ENCODE results near the gene SMARCB1. TPM values are rescaled to one million over a fixed set of nuclear protein-coding genes. Genes with fewer than 3 reads are reported as not detected.

SMARCB1 gene
- total and polyA plus RNA-seq, 12 donors, result 41.3 to 95.5 (median 76.8) TPM

GRCh38 chr22:23817146-23817545, 30.4 kb downstream of the SMARCB1 start:
- Histone ChIP-seq H3K9me3 (replicated peaks in 1 of 3) (no peaks in the 10 kb centered on the region), H3K27me3 (no peaks in the 10 kb centered on the region), H3K36me3 (replicated peaks in 1 of 2) (peaks cover 0 to 60% of the 10 kb centered on the region in 2 donors), H3K4me3 (no peak overlapping the region), H3K4me1 (replicated peaks in 1 of 2) (peaks cover 0 to 14% of the 10 kb centered on the region in 2 donors), H3K27ac (no peak overlapping the region)
- intact Hi-C loops (cut with DNase I), result no loop called here
- TF ChIP-seq POLR2A (IDR thresholded peaks at IDR 0.05) (no peak), CTCF (IDR thresholded peaks at IDR 0.05) (no peak)
- 89 to 99% (median 93%) methylated on average over 5 to 6 of the region's 6 CpGs for WGBS, 4 donors
- no peak for DNase-seq

GRCh38 chr22:23818541-23818940, 31.8 kb downstream of the SMARCB1 start:
- WGBS, 4 donors, result 81 to 91% (median 86%) methylated on average over 2 of the region's 2 CpGs
- peaks cover 0 to 65% of the 10 kb centered on the region in 2 donors for H3K36me3 ChIP-seq (replicated peaks in 1 of 2)

GRCh38 chr22:23820748-23821211, 34.0 kb downstream of the SMARCB1 start:
- WGBS, 4 donors, result 57 to 71% (median 64%) methylated on average over 3 to 4 of the region's 4 CpGs
- H3K36me3 ChIP-seq (replicated peaks in 1 of 2), result peaks cover 0 to 77% of the 10 kb centered on the region in 2 donors

More at GRCh38 chr22:23818541-23818940, 31.8 kb downstream of the SMARCB1 start:
- intact Hi-C loops (cut with DNase I), result no loop called here
- H3K9me3 ChIP-seq (replicated peaks in 1 of 3), result no peaks in the 10 kb centered on the region
- no peaks in the 10 kb centered on the region for H3K27me3 ChIP-seq
- no peak overlapping the region for H3K4me3 ChIP-seq
- no peak for DNase-seq
- TF ChIP-seq CTCF (IDR thresholded peaks at IDR 0.05) (no peak), POLR2A (IDR thresholded peaks at IDR 0.05) (no peak)
- no peak overlapping the region for H3K27ac ChIP-seq
- H3K4me1 ChIP-seq (replicated peaks in 1 of 2), result peaks cover 6 to 14% of the 10 kb centered on the region in 2 donors

GRCh38 chr22:23822101-23822671, 35.4 kb downstream of the SMARCB1 start:
- Histone ChIP-seq H3K36me3 (replicated peaks in 1 of 2) (peaks cover 0 to 80% of the 10 kb centered on the region in 2 donors), H3K27ac (peak overlapping the region in 1 of 5 donors; percentile 60)

More at GRCh38 chr22:23820748-23821211, 34.0 kb downstream of the SMARCB1 start:
- H3K9me3 ChIP-seq (replicated peaks in 1 of 3), result no peaks in the 10 kb centered on the region
- no peak overlapping the region for H3K27ac ChIP-seq
- H3K4me1 ChIP-seq (replicated peaks in 1 of 2), result peaks cover 9 to 20% of the 10 kb centered on the region in 2 donors
- intact Hi-C loops (cut with DNase I), result no loop called here
- no peaks in the 10 kb centered on the region for H3K27me3 ChIP-seq
- TF ChIP-seq CTCF (IDR thresholded peaks at IDR 0.05) (no peak), POLR2A (IDR thresholded peaks at IDR 0.05) (no peak)
- no peak overlapping the region for H3K4me3 ChIP-seq
- no peak for DNase-seq

More at GRCh38 chr22:23822101-23822671, 35.4 kb downstream of the SMARCB1 start:
- intact Hi-C loops (cut with DNase I), result no loop called here
- 66 to 84% (median 76%) methylated on average over 4 to 6 of the region's 6 CpGs for WGBS, 4 donors
- TF ChIP-seq POLR2A (IDR thresholded peaks at IDR 0.05) (no peak), CTCF (IDR thresholded peaks at IDR 0.05) (no peak)
- Histone ChIP-seq H3K9me3 (replicated peaks in 1 of 3) (no peaks in the 10 kb centered on the region), H3K4me3 (no peak overlapping the region), H3K4me1 (replicated peaks in 1 of 2) (peaks cover 9 to 26% of the 10 kb centered on the region in 2 donors), H3K27me3 (no peaks in the 10 kb centered on the region)
- no peak for DNase-seq
